ENCODE measurements around the gene TAF11L4. TPM values are rescaled to one million over a fixed set of nuclear protein-coding genes. Genes with fewer than 3 reads are reported as not detected.
"Not testable (repeated sequence)": the region's sequence is repeated elsewhere in the genome, so short reads cannot be mapped to it uniquely, and the experiment has no call there.

Gene TAF11L4
- total RNA-seq, 1 experiment from 2014 or later = not detected

DNA sequence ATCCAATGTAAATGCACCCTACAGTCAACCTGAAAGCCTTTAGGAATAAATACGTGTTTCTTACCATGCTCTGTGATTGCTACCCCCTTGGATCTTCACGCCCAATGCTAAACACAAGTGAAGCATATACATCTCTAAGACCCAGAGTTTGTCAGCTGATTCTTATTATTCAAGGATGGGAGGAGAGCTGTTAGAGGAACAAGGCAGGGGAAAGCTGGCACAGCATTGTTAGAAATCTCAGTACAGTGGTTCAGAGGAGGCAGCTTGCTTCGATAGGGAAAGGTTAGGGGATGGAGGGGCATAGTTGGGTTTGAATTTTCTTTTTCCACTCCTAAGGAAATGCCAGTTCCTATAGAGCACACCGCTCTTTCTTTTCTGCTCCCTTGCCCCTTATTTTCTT is 40.2 kb upstream of the TAF11L4 start:
- no peak overlapping the region for H3K9ac ChIP-seq (ENCODE audit: low read length)
- intact Hi-C loops (cut with micrococcal nuclease) = no loop called here
- H3K9me3 ChIP-seq (ENCODE audit: low read length) = no peaks in the 10 kb centered on the region
- no TSS peak for BruUV-seq (replicated peaks)
- 0 out of 2 replicates have a peak, but pooled peaks cover under 1% of the 10 kb centered on the region for H3K4me1 ChIP-seq (ENCODE audit: insufficient read depth, low read length)
- no peaks in the 10 kb centered on the region for H3K27me3 ChIP-seq (ENCODE audit: low read length)
- no peak for TF ChIP-seq EZH2phosphoT487 (IDR thresholded peaks at IDR 0.05; ENCODE audit: borderline replicate concordance, low read length)
- TF ChIP-seq EZH2 (IDR thresholded peaks at IDR 0.05; ENCODE audit: low read length, unreplicated experiment) = no peak
- TF ChIP-seq, protein P1, sequence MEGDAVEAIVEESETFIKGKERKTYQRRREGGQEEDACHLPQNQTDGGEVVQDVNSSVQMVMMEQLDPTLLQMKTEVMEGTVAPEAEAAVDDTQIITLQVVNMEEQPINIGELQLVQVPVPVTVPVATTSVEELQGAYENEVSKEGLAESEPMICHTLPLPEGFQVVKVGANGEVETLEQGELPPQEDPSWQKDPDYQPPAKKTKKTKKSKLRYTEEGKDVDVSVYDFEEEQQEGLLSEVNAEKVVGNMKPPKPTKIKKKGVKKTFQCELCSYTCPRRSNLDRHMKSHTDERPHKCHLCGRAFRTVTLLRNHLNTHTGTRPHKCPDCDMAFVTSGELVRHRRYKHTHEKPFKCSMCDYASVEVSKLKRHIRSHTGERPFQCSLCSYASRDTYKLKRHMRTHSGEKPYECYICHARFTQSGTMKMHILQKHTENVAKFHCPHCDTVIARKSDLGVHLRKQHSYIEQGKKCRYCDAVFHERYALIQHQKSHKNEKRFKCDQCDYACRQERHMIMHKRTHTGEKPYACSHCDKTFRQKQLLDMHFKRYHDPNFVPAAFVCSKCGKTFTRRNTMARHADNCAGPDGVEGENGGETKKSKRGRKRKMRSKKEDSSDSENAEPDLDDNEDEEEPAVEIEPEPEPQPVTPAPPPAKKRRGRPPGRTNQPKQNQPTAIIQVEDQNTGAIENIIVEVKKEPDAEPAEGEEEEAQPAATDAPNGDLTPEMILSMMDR (conservative IDR thresholded peaks at IDR 0.05; ENCODE audit: low read depth, low read length) = no peak
- peak overlapping the region; percentile 40; the same call in 1 of the 2 replicates for H2AFZ ChIP-seq (ENCODE audit: low read length)
- H3K36me3 ChIP-seq (ENCODE audit: low read depth, low read length) = no peaks in the 10 kb centered on the region
- H3K79me2 ChIP-seq (ENCODE audit: low read length) = no peaks in the 10 kb centered on the region
- no peak overlapping the region for H3K4me3 ChIP-seq (ENCODE audit: low read length)
- DNase-seq (no peak), ATAC-seq (no peak)
- no peak overlapping the region for H3K4me2 ChIP-seq (ENCODE audit: low read length)
- no peaks in the 10 kb centered on the region for H3K9me2 ChIP-seq (replicated peaks; ENCODE audit: low read length)
- no peaks in the 10 kb centered on the region for H4K20me1 ChIP-seq (ENCODE audit: low read length)
- POLR2A ChIA-PET (ENCODE audit: unreplicated experiment) = no interaction called here
- CTCF ChIA-PET = interaction anchor here (0.7 kb wide), 1 partner anchor 166 kb away, joined by 5 read pairs; no protein-coding TSS in a partner anchor
- H3K27ac ChIP-seq (ENCODE audit: low read length) = no peak overlapping the region
- H3F3A ChIP-seq (ENCODE audit: low read length, unreplicated experiment) = no peaks in the 10 kb centered on the region

DNA sequence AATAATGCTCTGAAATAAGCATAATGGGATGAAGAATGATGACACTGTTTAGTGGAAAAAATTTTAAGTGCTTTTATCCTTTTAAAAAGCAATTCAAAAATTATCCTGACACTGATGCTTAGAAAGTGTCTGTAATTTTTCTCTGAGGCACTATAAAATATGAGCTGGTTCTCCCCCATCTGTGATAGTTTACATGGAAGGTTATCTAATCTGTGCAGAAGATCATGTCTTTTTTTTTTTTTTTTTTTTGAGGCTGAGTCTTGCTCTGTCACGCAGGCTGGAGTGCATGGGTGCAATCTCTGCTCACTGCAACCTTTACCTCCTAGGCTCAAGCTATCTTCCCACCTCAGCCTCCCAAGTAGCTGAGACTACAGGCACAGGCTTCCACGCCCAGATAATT is 38.8 kb upstream of the TAF11L4 start:
- no peaks in the 10 kb centered on the region for H3K36me3 ChIP-seq (ENCODE audit: low read depth, low read length)
- H3K9me2 ChIP-seq (replicated peaks; ENCODE audit: low read length) = no peaks in the 10 kb centered on the region
- H3K4me3 ChIP-seq (ENCODE audit: low read length) = no peak overlapping the region
- ChIA-PET POLR2A (ENCODE audit: unreplicated experiment) (no interaction called here), CTCF (no interaction called here)
- H2AFZ ChIP-seq (ENCODE audit: low read length) = no peak overlapping the region
- H3K27me3 ChIP-seq (ENCODE audit: low read length) = no peaks in the 10 kb centered on the region
- no peak overlapping the region for H3K4me2 ChIP-seq (ENCODE audit: low read length)
- ATAC-seq = no peak
- H3F3A ChIP-seq (ENCODE audit: low read length, unreplicated experiment) = peaks cover 6% of the 10 kb centered on the region
- H4K20me1 ChIP-seq (ENCODE audit: low read length) = no peaks in the 10 kb centered on the region
- no peaks in the 10 kb centered on the region for H3K9me3 ChIP-seq (ENCODE audit: low read length)
- no peak overlapping the region for H3K9ac ChIP-seq (ENCODE audit: low read length)
- peaks cover 12% of the 10 kb centered on the region for H3K4me1 ChIP-seq (ENCODE audit: insufficient read depth, low read length)
- TF ChIP-seq EZH2 (IDR thresholded peaks at IDR 0.05; ENCODE audit: low read length, unreplicated experiment) = no peak
- TF ChIP-seq, protein P1 (conservative IDR thresholded peaks at IDR 0.05; ENCODE audit: low read depth, low read length) = no peak
- TF ChIP-seq EZH2phosphoT487 (IDR thresholded peaks at IDR 0.05; ENCODE audit: borderline replicate concordance, low read length) = no peak
- H3K79me2 ChIP-seq (ENCODE audit: low read length) = no peaks in the 10 kb centered on the region
- BruUV-seq (replicated peaks) = no TSS peak
- H3K27ac ChIP-seq (ENCODE audit: low read length) = no peak overlapping the region
- intact Hi-C loops (cut with micrococcal nuclease) = no loop called here
- no peak for DNase-seq

DNA sequence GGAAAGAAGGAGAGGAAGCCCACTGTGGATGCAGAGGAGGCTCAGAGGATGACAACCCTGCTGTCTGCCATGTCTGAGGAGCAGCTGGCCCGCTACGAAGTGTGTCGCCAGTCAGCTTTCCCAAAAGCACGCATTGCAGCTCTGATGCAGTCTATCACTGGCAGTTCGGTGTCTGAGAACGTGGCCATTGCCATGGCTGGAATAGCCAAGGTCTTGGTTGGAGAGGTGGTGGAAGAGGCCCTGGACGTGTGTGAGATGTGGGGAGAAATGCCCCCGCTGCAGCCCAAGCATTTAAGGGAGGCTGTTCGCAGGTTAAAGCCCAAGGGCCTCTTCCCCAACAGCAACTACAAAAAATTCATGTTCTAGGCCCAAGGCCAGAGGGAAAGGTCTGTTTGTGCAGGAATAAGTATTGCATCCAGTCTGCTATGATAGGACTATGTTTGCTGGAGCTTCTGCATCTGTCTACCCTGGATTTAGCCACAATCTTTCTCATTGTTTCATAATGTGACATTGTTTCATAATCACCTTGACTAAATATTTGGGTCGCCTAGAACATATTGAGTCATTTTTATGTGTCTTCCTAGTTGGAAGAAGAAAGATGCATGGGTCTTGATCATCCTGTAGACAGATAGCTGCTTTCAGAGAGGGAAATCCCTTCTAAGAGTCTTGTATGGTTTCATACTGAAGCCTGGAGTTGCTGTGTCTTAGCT is 35.0 kb upstream of the TAF11L4 start:
- H3K4me1 ChIP-seq (ENCODE audit: insufficient read depth, low read length) = peaks cover 12% of the 10 kb centered on the region
- H3K4me3 ChIP-seq (ENCODE audit: low read length); H3K79me2 ChIP-seq (ENCODE audit: low read length); H3F3A ChIP-seq (ENCODE audit: low read length, unreplicated experiment); CTCF ChIA-PET; H3K9ac ChIP-seq (ENCODE audit: low read length); H3K27ac ChIP-seq (ENCODE audit: low read length); H3K9me2 ChIP-seq (replicated peaks; ENCODE audit: low read length); BruUV-seq (replicated peaks); intact Hi-C loops (cut with micrococcal nuclease); H3K27me3 ChIP-seq (ENCODE audit: low read length); H2AFZ ChIP-seq (ENCODE audit: low read length); H3K36me3 ChIP-seq (ENCODE audit: low read depth, low read length); H4K20me1 ChIP-seq (ENCODE audit: low read length); POLR2A ChIA-PET (ENCODE audit: unreplicated experiment); H3K9me3 ChIP-seq (ENCODE audit: low read length): not testable (repeated sequence)
- ATAC-seq (peak; percentile 66), DNase-seq (peak; percentile 55)
- H3K4me2 ChIP-seq (ENCODE audit: low read length) = peak overlapping the region; percentile 30

Data from PC-3 (cell line).